Muscle layer of duodenum (tissue), 2 donors: ENCODE data around the gene MUSK.

Source experiments
- H3K27ac ChIP-seq: one replicate; pipeline ENCODE4 v1.7.0; 2013; ENCODE audit warnings: mild to moderate bottlenecking, low read length
- H3K27me3 ChIP-seq: one replicate; pipeline ENCODE4 v1.7.0; 2013; ENCODE audit warnings: low read depth, mild to moderate bottlenecking, control low read depth, low read length
- H3K36me3 ChIP-seq, 2 donors: one replicate each; pipeline ENCODE4 v1.7.0; 2013; ENCODE audit warnings: low read length in 2 of 2, control low read depth in 1 of 2, mild to moderate bottlenecking in 1 of 2; ENCODE audit not compliant: insufficient read depth in 2 of 2, control insufficient read depth in 1 of 2
- H3K4me1 ChIP-seq, 2 donors: one replicate each; pipeline ENCODE4 v1.7.0; 2013; ENCODE audit warnings: low read length in 2 of 2, mild to moderate bottlenecking in 2 of 2, control low read depth in 1 of 2, moderate library complexity in 1 of 2; ENCODE audit not compliant: insufficient read depth in 2 of 2, control insufficient read depth in 1 of 2
- H3K4me3 ChIP-seq, 2 donors: one replicate each; pipeline ENCODE4 v1.7.0; 2013; ENCODE audit warnings: low read length in 2 of 2, low read depth in 1 of 2, mild to moderate bottlenecking in 1 of 2
- H3K9me3 ChIP-seq, 2 donors: one replicate each; pipeline ENCODE4 v1.7.0; 2013; ENCODE audit warnings: low read length in 2 of 2, control low read depth in 1 of 2, mild to moderate bottlenecking in 1 of 2; ENCODE audit not compliant: control insufficient read depth in 1 of 2
- donor health status: healthy.

Gene MUSK

GRCh38 chr9:110700953-110701352 lies 32.4 kb downstream of the MUSK start:
- Histone ChIP-seq H3K27me3 (no peaks in the 10 kb centered on the region), H3K9me3 (no peaks in the 10 kb centered on the region), H3K4me3 (no peak overlapping the region), H3K4me1 (peaks cover 0 to 6% of the 10 kb centered on the region in 2 donors), H3K36me3 (no peaks in the 10 kb centered on the region), H3K27ac (no peak overlapping the region)

- no peaks in the 10 kb centered on the region for H3K9me3 ChIP-seq
- H3K4me3 ChIP-seq = no peak overlapping the region
- H3K36me3 ChIP-seq = no peaks in the 10 kb centered on the region
- no peaks in the 10 kb centered on the region for H3K27me3 ChIP-seq
- no peak overlapping the region for H3K27ac ChIP-seq
- peaks cover 0 to 6% of the 10 kb centered on the region in 2 donors for H3K4me1 ChIP-seq
Observed at GRCh38 chr9:110703669-110704068, 35.1 kb downstream of the MUSK start.

GRCh38 chr9:110707419-110707818 lies 38.8 kb downstream of the MUSK start:
- H3K4me1 ChIP-seq = no peaks in the 10 kb centered on the region
- H3K4me3 ChIP-seq = no peak overlapping the region
- no peaks in the 10 kb centered on the region for H3K9me3 ChIP-seq
- no peak overlapping the region for H3K27ac ChIP-seq
- H3K36me3 ChIP-seq = no peaks in the 10 kb centered on the region
- H3K27me3 ChIP-seq = no peaks in the 10 kb centered on the region

GRCh38 chr9:110710420-110710819 lies 41.8 kb downstream of the MUSK start:
- Histone ChIP-seq H3K27me3 (no peaks in the 10 kb centered on the region), H3K9me3 (no peaks in the 10 kb centered on the region), H3K27ac (no peak overlapping the region), H3K36me3 (no peaks in the 10 kb centered on the region), H3K4me1 (no peaks in the 10 kb centered on the region), H3K4me3 (no peak overlapping the region)

GRCh38 chr9:110712955-110713354 lies 44.4 kb downstream of the MUSK start:
- H3K9me3 ChIP-seq = peaks cover 0 to under 1% of the 10 kb centered on the region in 2 donors
- no peaks in the 10 kb centered on the region for H3K36me3 ChIP-seq
- H3K27me3 ChIP-seq = no peaks in the 10 kb centered on the region
- no peak overlapping the region for H3K27ac ChIP-seq
- no peaks in the 10 kb centered on the region for H3K4me1 ChIP-seq
- H3K4me3 ChIP-seq = no peak overlapping the region

- Histone ChIP-seq H3K4me3 (no peak overlapping the region), H3K27me3 (no peaks in the 10 kb centered on the region), H3K36me3 (no peaks in the 10 kb centered on the region), H3K4me1 (no peaks in the 10 kb centered on the region), H3K27ac (no peak overlapping the region), H3K9me3 (peaks cover 0 to 3% of the 10 kb centered on the region in 2 donors)
Observed at GRCh38 chr9:110714314-110714713, 45.7 kb downstream of the MUSK start.

GRCh38 chr9:110728058-110728457 lies 59.5 kb downstream of the MUSK start:
- Histone ChIP-seq H3K36me3 (no peaks in the 10 kb centered on the region), H3K9me3 (no peaks in the 10 kb centered on the region), H3K4me1 (no peaks in the 10 kb centered on the region), H3K4me3 (no peak overlapping the region), H3K27me3 (no peaks in the 10 kb centered on the region), H3K27ac (no peak overlapping the region)

- no peaks in the 10 kb centered on the region for H3K4me1 ChIP-seq
- no peaks in the 10 kb centered on the region for H3K36me3 ChIP-seq
- H3K27me3 ChIP-seq = no peaks in the 10 kb centered on the region
- H3K9me3 ChIP-seq = no peaks in the 10 kb centered on the region
- H3K4me3 ChIP-seq = no peak overlapping the region
- no peak overlapping the region for H3K27ac ChIP-seq
Observed at GRCh38 chr9:110729641-110730040, 61.0 kb downstream of the MUSK start.

GRCh38 chr9:110731437-110732028 lies 62.9 kb downstream of the MUSK start:
- no peaks in the 10 kb centered on the region for H3K36me3 ChIP-seq
- H3K27ac ChIP-seq = no peak overlapping the region
- H3K9me3 ChIP-seq = no peaks in the 10 kb centered on the region
- no peak overlapping the region for H3K4me3 ChIP-seq
- H3K4me1 ChIP-seq = no peaks in the 10 kb centered on the region
- H3K27me3 ChIP-seq = no peaks in the 10 kb centered on the region

- H3K27ac ChIP-seq = no peak overlapping the region
- H3K4me1 ChIP-seq = no peaks in the 10 kb centered on the region
- no peaks in the 10 kb centered on the region for H3K27me3 ChIP-seq
- no peak overlapping the region for H3K4me3 ChIP-seq
- no peaks in the 10 kb centered on the region for H3K36me3 ChIP-seq
- H3K9me3 ChIP-seq = no peaks in the 10 kb centered on the region
Observed at GRCh38 chr9:110738982-110739381, 70.4 kb downstream of the MUSK start.

GRCh38 chr9:110742741-110743371 lies 74.3 kb downstream of the MUSK start:
- Histone ChIP-seq H3K36me3 (peaks cover 0 to 12% of the 10 kb centered on the region in 2 donors), H3K4me1 (no peaks in the 10 kb centered on the region), H3K4me3 (peak overlapping the region in 1 of 2 donors; percentile 21), H3K27ac (peak overlapping the region; percentile 57), H3K27me3 (no peaks in the 10 kb centered on the region), H3K9me3 (no peaks in the 10 kb centered on the region)
